GM12864 (cell line): ENCODE results near the gene MAS1L.

ENCODE experiments used
- DNase-seq: peaks from one replicate; pipeline ENCODE4 v3.0.0-alpha.2; 2011; ENCODE audit warnings: low read depth
- H3K4me3 ChIP-seq: 2 replicates; pipeline ENCODE4 v1.5.1; 2011; ENCODE audit warnings: mild to moderate bottlenecking, low read depth, low read length, control low read depth
- TF ChIP-seq, protein P1 (sequence below): IDR thresholded peaks from 2 replicates; pipeline ENCODE4 v1.5.1; 2011; ENCODE audit warnings: low read depth, mild to moderate bottlenecking, moderate library complexity, low read length, control low read depth, inconsistent platforms; ENCODE audit errors: missing control alignments

Gene MAS1L

DNA sequence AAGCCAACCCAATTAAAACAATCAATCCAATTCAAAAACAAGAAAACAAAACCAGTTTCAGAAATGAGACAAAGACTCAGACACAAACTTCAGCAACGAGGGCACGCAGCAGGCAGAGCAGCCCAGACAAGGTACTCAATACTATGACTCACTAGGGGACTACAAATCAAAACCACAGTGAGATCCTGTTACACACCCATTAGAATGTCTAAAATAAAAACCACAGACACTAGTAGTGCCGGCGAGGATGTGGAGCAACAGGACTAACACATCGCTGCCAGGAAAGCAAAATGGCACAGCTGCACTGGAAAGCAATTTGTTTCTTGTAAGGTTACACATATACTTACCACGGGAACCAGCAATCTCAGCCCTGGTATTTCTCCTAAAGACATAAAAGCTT, 28.4 kb upstream of the MAS1L start:
- DNase-seq: no peak
- H3K4me3 ChIP-seq: no peak overlapping the region
- TF ChIP-seq, protein P1, sequence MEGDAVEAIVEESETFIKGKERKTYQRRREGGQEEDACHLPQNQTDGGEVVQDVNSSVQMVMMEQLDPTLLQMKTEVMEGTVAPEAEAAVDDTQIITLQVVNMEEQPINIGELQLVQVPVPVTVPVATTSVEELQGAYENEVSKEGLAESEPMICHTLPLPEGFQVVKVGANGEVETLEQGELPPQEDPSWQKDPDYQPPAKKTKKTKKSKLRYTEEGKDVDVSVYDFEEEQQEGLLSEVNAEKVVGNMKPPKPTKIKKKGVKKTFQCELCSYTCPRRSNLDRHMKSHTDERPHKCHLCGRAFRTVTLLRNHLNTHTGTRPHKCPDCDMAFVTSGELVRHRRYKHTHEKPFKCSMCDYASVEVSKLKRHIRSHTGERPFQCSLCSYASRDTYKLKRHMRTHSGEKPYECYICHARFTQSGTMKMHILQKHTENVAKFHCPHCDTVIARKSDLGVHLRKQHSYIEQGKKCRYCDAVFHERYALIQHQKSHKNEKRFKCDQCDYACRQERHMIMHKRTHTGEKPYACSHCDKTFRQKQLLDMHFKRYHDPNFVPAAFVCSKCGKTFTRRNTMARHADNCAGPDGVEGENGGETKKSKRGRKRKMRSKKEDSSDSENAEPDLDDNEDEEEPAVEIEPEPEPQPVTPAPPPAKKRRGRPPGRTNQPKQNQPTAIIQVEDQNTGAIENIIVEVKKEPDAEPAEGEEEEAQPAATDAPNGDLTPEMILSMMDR: no peak

DNA sequence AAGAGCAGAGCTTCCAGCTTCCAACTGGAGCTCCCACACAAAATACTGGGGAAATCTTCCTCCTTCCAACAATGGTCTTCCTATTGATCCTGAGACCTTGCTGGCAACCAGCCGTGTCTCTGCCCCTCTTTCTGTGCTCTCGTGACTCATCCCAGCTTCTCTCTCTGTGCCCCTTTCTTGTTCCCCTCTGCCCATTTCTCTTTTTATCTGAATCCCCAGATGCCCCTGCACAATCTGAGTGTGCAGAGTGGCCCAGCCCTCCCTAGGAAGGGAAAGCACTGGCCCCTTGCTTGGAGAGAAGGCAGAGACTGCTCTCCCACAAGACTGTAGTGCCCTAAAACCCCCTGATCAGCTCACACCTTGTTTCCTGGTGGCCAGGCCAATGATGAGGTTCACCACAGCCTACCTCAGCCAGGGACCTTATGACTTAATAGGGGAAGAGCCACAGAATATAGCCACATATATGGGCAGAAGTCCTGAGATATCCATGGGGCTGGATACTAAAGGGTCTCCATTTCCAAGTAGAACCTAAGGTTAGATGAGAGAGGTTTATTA, 23.1 kb upstream of the MAS1L start:
- no peak overlapping the region for H3K4me3 ChIP-seq
- TF ChIP-seq, protein P1: no peak
- DNase-seq: no peak

DNA sequence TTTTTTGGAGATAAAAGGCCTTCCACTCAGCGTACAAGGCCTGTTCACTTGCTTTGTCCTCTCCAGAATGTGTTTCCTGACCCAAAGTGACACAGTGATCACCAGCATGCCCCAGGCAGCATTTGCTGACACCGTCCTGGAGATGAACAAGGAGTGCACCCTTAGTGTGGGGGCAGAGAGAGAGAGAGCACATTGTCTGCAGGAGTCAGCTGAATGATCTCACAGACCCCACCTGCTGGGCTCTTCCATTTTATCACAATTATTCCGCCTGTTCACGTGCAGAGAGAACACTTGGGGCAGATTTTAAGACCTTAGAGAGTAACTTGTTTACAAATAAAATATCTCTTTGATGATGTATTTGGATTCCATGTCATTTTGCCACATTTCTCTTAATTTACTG, 22.4 kb upstream of the MAS1L start:
- no peak for DNase-seq
- TF ChIP-seq, protein P1: no peak
- no peak overlapping the region for H3K4me3 ChIP-seq

DNA sequence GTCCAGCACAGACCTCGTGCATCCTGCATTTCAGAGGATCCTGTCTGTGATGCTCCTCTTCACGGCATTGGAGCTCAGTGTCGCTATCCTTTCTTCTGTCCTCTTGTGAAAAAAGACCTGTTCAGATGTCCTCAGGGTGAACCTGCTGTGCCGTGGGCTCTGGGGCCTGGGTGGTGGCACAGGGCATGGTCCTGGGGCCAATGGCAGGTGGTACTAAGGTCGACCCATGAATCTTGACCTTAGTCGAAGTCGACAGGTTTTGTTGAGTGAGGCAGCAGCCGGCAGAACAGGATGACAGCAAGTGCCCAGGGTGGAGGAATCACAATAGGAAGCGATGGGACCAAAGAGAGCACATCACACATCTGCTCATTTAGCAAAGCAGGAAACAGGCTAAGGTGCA, 22.0 kb upstream of the MAS1L start:
- DNase-seq: no peak

DNA sequence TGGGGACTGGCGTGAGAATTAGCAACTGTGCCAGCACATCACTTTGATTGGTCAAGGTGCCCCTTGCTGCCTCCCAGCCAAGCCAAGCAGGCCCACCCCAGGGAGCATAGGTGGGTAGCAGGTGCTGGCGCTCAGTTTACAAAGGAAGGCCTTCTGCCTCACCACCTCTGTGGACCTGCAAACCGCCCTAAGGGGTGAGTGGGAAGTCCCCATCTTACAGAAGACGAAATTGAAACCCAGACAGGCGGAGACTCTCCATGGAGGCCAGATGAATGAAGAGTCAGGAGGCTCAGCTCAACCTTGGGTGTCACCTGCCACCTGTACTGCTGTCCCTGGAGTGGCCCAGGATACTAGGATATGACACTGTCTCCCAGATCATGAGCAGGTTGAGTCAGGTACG, 21.5 kb upstream of the MAS1L start:
- no peak overlapping the region for H3K4me3 ChIP-seq
- peak; percentile 4 for DNase-seq
- TF ChIP-seq, protein P1: no peak

More for the DNA sequence above, 22.0 kb upstream of the MAS1L start:
- no peak overlapping the region for H3K4me3 ChIP-seq
- TF ChIP-seq, protein P1: no peak

DNA sequence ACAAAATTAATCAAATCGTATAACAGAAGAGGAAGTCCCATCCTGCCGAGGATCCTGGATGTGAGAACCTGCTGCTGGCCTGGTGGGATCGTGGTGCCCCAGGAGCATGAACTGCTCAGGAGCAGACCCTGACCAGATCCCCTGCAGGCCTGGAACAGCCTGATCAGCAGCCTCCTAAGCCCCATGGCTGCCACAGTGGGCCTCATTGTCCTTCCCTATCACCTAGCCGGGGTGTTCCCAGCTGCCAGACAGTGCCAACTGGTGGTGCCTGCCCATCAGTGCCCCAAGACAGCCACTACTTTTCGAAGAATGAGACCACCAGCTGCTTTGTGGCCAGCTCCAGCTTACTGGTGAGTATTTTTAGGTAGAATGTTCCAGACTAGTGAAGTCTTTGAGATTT, 19.6 kb upstream of the MAS1L start:
- DNase-seq: no peak

More for the DNA sequence above, 19.6 kb upstream of the MAS1L start:
- TF ChIP-seq, protein P1: no peak
- no peak overlapping the region for H3K4me3 ChIP-seq
